Measurements from ENCODE around the gene RAB5IF. TPM values are rescaled to one million over a fixed set of nuclear protein-coding genes. Genes with fewer than 3 reads are reported as not detected.

The RAB5IF gene
- total and polyA plus RNA-seq, 4 donors, result 43.2 to 202 (median 104) TPM

GRCh38 chr20:36645353-36645752 is 39.8 kb downstream of the RAB5IF start:
- no peak overlapping the region for H3K27ac ChIP-seq (ENCODE audit: low read depth in 1 of 2, low read length in 1 of 2)
- no peak for ATAC-seq (ENCODE audit: insufficient read depth, low FRiP score)
- no peak for DNase-seq
- WGBS, 2 donors, result 91% methylated on average over 7 of the region's 7 CpGs
- H3K9ac ChIP-seq (ENCODE audit: insufficient read depth in 1 of 2, low read length in 2 of 2), result no peak overlapping the region
- H3K36me3 ChIP-seq (ENCODE audit: control insufficient read depth in 4 of 4, insufficient read depth in 4 of 4, low read length in 4 of 4), result no peaks in the 10 kb centered on the region
- no peak overlapping the region for H3K4me3 ChIP-seq
- no peaks in the 10 kb centered on the region for H3K27me3 ChIP-seq (ENCODE audit: control insufficient read depth in 3 of 3, insufficient read depth in 3 of 3, low read length in 2 of 3)
- no peak for TF ChIP-seq CTCF (IDR thresholded peaks at IDR 0.05; ENCODE audit: control extremely low read depth, extremely low read depth)
- no peaks in the 10 kb centered on the region for H3K4me1 ChIP-seq (ENCODE audit: control insufficient read depth in 5 of 5, insufficient read depth in 5 of 5, low read length in 5 of 5)
- no peaks in the 10 kb centered on the region for H3K9me3 ChIP-seq (ENCODE audit: control insufficient read depth in 4 of 4, insufficient read depth in 3 of 4, low read length in 3 of 4)

GRCh38 chr20:36645998-36646397 is 40.4 kb downstream of the RAB5IF start, which contains the start of gene SLA2:
Gene SLA2, minus strand, starts transcription at chr20:36646196. Its CDS starts 4,861 bp downstream, at chr20:36641335.
- Histone ChIP-seq H3K9ac (ENCODE audit: insufficient read depth in 1 of 2, low read length in 2 of 2) (no peak within 1 kb of the TSS), H3K4me1 (ENCODE audit: control insufficient read depth in 5 of 5, insufficient read depth in 5 of 5, low read length in 5 of 5) (no peaks in the 10 kb centered on the region), H3K27me3 (ENCODE audit: control insufficient read depth in 3 of 3, insufficient read depth in 3 of 3, low read length in 2 of 3) (no peaks in the 10 kb centered on the region), H3K4me3 (no peak within 1 kb of the TSS), H3K9me3 (ENCODE audit: control insufficient read depth in 4 of 4, insufficient read depth in 3 of 4, low read length in 3 of 4) (no peaks in the 10 kb centered on the region), H3K36me3 (ENCODE audit: control insufficient read depth in 4 of 4, insufficient read depth in 4 of 4, low read length in 4 of 4) (no peaks in the 10 kb centered on the region), H3K27ac (ENCODE audit: low read depth in 1 of 2, low read length in 1 of 2) (no peak within 1 kb of the TSS)
- ATAC-seq (ENCODE audit: insufficient read depth, low FRiP score) (no peak), DNase-seq (peak in 1 of 3 donors; percentile 14)
- 20 to 38% methylated on average over 9 of the region's 9 CpGs for WGBS, 2 donors
- TF ChIP-seq CTCF (IDR thresholded peaks at IDR 0.05; ENCODE audit: control extremely low read depth, extremely low read depth), result no peak

- no peaks in the 10 kb centered on the region for H3K4me1 ChIP-seq (ENCODE audit: control insufficient read depth in 5 of 5, insufficient read depth in 5 of 5, low read length in 5 of 5)
- H3K27me3 ChIP-seq (ENCODE audit: control insufficient read depth in 3 of 3, insufficient read depth in 3 of 3, low read length in 2 of 3), result no peaks in the 10 kb centered on the region
- no peaks in the 10 kb centered on the region for H3K9me3 ChIP-seq (ENCODE audit: control insufficient read depth in 4 of 4, insufficient read depth in 3 of 4, low read length in 3 of 4)
- WGBS, 2 donors, result 94 to 95% methylated on average over 3 of the region's 3 CpGs
- ATAC-seq (ENCODE audit: insufficient read depth, low FRiP score) (no peak), DNase-seq (no peak)
- peaks cover 0 to 5% (median under 1%) of the 10 kb centered on the region in 4 donors for H3K36me3 ChIP-seq (ENCODE audit: control insufficient read depth in 4 of 4, insufficient read depth in 4 of 4, low read length in 4 of 4)
- H3K9ac ChIP-seq (ENCODE audit: insufficient read depth in 1 of 2, low read length in 2 of 2), result no peak overlapping the region
- H3K27ac ChIP-seq (ENCODE audit: low read depth in 1 of 2, low read length in 1 of 2), result no peak overlapping the region
- H3K4me3 ChIP-seq, result no peak overlapping the region
- no peak for TF ChIP-seq CTCF (IDR thresholded peaks at IDR 0.05; ENCODE audit: control extremely low read depth, extremely low read depth)
Observed at GRCh38 chr20:36646678-36647077, 41.1 kb downstream of the RAB5IF start.
